Measurements from ENCODE around the gene ARRDC4.

DNA sequence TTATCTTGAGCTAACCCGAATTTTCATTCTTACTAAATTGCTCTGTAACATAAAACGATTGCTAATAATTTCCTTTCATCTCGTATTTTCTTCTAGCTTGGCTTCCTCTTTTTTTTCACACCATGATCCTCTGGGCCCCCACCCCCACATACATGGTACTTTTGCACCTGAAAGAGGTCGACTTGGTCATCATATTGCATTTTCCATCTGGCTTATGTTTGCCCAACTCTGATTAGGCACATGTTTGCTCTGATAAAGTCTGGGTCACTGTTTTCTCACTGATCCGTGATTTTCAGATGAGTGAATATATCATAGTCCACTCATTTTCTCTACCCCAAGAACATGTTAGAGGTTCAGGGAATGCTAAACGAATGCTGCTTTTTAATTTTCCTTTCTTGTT is 49.5 kb downstream of the ARRDC4 start:
- TF ChIP-seq EZH2phosphoT487 (IDR thresholded peaks at IDR 0.05; ENCODE audit: low read depth, severe bottlenecking, unreplicated experiment) (no peak), EZH2 (IDR thresholded peaks at IDR 0.05; ENCODE audit: borderline replicate concordance) (no peak)
- TF ChIP-seq, protein P1, sequence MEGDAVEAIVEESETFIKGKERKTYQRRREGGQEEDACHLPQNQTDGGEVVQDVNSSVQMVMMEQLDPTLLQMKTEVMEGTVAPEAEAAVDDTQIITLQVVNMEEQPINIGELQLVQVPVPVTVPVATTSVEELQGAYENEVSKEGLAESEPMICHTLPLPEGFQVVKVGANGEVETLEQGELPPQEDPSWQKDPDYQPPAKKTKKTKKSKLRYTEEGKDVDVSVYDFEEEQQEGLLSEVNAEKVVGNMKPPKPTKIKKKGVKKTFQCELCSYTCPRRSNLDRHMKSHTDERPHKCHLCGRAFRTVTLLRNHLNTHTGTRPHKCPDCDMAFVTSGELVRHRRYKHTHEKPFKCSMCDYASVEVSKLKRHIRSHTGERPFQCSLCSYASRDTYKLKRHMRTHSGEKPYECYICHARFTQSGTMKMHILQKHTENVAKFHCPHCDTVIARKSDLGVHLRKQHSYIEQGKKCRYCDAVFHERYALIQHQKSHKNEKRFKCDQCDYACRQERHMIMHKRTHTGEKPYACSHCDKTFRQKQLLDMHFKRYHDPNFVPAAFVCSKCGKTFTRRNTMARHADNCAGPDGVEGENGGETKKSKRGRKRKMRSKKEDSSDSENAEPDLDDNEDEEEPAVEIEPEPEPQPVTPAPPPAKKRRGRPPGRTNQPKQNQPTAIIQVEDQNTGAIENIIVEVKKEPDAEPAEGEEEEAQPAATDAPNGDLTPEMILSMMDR (IDR thresholded peaks at IDR 0.05; ENCODE audit: poor library complexity) = no peak

All from hepatocyte (in vitro differentiated cells).